ENCODE data around the gene COQ8A.
A peak's percentile ranks its signal among the peaks of the same experiment; 100 is the strongest.
"Not testable (repeated sequence)": the region's sequence is repeated elsewhere in the genome, so short reads cannot be mapped to it uniquely, and the experiment has no call there.

Gene COQ8A

DNA sequence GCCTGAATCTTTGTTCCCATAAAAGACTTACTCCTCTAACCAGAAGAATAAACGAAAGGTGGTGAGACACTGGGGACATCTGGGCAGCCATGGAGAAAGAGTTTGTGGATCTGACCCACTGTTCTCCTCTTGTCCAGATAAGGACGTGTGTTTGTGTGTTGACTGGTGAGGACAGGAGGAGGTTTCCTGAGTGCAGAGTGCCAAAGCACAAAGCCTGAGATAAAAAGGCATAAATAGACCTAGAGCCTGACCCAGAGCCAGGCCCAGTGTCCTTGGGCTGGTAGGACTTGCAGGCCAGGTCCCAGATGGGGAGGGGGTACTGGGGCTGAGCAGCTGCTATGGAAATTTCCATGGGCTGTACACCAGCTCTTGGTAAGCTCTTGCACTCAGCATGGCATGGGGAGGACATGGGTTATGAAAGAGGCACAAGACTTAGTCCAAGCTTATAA, 19.6 kb upstream of the COQ8A start:
- TF ChIP-seq, protein P1, sequence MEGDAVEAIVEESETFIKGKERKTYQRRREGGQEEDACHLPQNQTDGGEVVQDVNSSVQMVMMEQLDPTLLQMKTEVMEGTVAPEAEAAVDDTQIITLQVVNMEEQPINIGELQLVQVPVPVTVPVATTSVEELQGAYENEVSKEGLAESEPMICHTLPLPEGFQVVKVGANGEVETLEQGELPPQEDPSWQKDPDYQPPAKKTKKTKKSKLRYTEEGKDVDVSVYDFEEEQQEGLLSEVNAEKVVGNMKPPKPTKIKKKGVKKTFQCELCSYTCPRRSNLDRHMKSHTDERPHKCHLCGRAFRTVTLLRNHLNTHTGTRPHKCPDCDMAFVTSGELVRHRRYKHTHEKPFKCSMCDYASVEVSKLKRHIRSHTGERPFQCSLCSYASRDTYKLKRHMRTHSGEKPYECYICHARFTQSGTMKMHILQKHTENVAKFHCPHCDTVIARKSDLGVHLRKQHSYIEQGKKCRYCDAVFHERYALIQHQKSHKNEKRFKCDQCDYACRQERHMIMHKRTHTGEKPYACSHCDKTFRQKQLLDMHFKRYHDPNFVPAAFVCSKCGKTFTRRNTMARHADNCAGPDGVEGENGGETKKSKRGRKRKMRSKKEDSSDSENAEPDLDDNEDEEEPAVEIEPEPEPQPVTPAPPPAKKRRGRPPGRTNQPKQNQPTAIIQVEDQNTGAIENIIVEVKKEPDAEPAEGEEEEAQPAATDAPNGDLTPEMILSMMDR (conservative IDR thresholded peaks at IDR 0.05; ENCODE audit: low read depth, low read length) = no peak
- DNase-seq (ENCODE audit: low read depth) = no peak
- no peak overlapping the region for H3K4me3 ChIP-seq (ENCODE audit: low read depth, low read length)

DNA sequence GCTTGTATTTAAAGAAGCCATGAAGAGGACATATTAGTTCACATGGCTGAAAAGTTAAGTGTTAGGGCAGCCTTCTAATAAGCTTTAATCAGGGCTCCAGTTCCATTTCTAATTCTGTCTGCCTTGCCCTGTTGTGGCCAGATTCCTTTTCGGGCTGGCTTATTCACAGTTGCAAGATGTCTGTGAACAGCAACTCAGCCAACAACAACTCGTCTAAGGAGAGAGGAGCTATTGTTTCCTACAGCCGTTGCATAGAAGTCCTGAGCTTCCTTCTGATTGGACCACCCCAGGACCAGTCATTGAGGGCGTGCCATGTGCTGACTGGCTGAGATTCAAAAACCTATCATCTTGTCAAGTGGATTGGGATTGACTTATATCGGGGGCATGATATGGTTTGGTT, 18.6 kb upstream of the COQ8A start:
- H3K4me3 ChIP-seq (ENCODE audit: low read depth, low read length) = no peak overlapping the region
- TF ChIP-seq, protein P1 (conservative IDR thresholded peaks at IDR 0.05; ENCODE audit: low read depth, low read length) = no peak
- DNase-seq (ENCODE audit: low read depth) = no peak

DNA sequence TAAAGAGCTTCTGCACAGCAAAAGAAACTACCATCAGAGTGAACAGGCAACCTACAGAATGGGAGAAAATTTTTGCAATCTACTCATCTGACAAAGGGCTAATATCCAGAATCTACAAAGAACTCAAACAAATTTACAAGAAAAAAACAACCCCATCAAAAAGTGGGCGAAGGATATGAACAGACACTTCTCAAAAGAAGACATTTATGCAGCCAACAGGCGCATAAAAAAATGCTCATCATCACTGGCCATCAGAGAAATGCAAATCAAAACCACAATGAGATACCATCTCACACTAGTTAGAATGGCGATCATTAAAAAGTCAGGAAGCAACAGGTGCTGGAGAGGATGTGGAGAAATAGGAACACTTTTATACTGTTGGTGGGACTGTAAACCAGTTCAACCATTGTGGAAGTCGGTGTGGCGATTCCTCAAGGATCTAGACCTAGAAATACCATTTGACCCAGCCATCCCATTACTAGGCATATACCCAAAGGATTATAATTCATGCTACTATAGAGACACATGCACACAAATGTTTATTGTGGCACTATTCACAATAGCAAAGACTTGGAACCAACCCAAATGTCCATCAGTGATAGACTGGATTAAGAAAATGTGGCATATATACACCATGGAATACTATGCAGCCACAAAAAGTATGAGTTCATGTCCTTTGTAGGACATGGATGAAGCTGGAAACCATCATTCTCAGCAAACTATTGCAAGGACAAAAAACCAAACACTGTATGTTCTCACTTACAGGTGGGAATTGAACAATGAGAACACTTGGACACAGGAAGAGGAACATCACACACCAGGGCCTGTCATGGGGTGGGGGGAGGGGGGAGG, 10.6 kb upstream of the COQ8A start:
- not testable (repeated sequence) for H3K4me3 ChIP-seq (ENCODE audit: low read depth, low read length); DNase-seq (ENCODE audit: low read depth)

DNA sequence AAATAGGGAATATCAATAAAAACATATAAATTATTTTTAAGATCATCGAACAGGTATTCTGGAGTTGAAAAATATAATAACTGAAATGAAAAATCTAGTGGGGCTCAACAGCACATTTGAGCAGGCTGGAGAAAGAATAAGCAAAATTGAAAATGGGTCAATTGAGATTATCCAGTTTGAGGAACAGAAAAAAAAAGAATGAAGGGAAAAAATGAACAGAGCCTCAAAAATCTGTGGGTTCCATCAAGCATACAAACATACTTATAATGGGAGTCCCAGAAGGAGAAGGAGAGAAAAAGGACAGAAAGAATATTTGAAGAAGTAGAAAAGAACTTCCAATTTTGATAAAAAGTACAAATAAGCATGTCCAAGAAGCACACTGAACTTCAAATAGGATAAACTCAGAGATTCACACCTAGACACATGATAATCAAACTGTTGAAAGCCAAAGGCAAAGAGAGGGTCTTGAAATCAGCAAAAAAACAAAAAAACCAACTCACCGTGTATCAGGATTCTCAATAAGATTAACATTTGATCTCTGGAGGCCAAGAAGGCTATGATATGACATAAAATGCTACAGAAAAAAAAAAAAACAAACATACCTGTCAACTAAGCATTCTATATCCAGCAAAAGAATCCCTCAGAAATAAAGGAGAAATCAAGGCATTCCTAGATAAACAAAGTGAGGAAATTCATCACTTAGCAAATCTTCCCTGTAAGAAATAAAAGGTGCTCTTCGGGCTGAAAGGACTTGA, 5.4 kb upstream of the COQ8A start:
- no peak overlapping the region for H3K4me3 ChIP-seq (ENCODE audit: low read depth, low read length)
- TF ChIP-seq, protein P1 (conservative IDR thresholded peaks at IDR 0.05; ENCODE audit: low read depth, low read length) = no peak
- no peak for DNase-seq (ENCODE audit: low read depth)

DNA sequence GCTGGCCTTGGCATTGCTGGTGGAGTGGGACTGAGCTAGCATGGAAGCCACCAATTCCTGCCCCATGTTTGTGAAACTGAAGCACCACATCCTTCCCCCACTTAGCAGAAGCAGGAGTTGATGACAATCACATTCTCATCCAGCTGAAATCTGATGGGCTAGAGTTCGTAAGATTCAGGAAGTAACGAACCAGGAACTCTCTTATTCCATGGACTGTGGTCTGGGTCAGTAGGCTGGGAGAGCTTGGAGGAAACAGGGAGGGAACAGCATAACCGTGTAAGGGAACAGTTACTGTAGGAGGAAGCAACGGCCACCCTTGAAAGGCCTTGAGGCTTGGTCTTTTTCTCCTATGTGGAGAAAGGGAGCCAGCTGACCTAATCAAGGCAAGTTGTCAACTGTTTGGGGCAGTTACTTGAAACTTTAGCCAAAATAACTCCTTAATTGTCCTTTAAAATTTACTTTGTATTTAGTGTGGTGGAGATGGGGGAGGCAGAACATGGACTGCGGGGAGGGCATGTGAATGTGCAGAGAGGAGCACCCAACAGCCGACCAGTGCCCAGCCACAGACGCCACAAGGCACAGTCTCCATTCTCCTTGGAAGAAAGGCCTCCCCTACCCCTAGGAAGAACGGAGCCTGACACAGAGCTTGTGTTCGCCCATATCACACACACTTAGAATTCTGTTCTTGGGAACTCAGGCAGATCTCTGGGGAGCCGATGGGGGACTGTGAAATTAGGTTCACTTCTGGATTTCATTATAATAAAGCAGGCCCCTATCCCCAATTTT, 2.0 kb upstream of the COQ8A start:
- TF ChIP-seq, protein P1 (conservative IDR thresholded peaks at IDR 0.05; ENCODE audit: low read depth, low read length) = no peak
- no peak overlapping the region for H3K4me3 ChIP-seq (ENCODE audit: low read depth, low read length)
- DNase-seq (ENCODE audit: low read depth) = no peak

DNA sequence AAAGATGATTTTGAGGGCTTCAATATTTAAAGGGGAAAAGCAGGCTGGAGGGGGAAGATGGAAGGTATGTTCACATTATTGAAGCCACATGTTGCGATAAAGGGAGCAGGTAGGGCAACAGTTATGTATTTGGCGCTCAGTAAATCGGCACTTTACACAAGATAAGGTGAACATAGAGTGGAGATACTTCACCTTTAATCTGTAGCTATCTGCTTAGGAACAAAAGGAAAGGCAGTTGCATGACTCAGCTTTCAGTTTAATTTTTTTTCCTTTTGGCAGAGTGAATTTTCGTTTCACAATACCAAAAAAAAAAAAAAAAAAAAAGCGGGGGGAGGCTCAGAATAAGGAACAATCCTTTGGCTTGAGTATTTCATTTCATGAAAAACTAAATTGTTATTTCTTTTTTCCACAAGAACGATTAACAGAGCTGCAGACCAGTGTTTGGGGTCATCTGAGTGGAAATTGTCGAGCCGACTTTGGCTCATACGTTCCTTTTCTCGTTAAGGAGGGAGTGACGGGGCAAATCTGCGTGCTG, 1.1 kb upstream of the COQ8A start:
- peak overlapping the region; percentile 74 for H3K4me3 ChIP-seq (ENCODE audit: low read depth, low read length)
- DNase-seq (ENCODE audit: low read depth) = peak; percentile 67
- TF ChIP-seq, protein P1 (conservative IDR thresholded peaks at IDR 0.05; ENCODE audit: low read depth, low read length) = no peak
